GM19035 (cell line): ENCODE data around the gene SIX3.

ENCODE experiments used
- ATAC-seq: cut with Tn5 transposase; IDR thresholded peaks from one replicate; pipeline ENCODE4 v1.9.1; 2021; ENCODE audit not compliant: unreplicated experiment

SIX3 gene

DNA sequence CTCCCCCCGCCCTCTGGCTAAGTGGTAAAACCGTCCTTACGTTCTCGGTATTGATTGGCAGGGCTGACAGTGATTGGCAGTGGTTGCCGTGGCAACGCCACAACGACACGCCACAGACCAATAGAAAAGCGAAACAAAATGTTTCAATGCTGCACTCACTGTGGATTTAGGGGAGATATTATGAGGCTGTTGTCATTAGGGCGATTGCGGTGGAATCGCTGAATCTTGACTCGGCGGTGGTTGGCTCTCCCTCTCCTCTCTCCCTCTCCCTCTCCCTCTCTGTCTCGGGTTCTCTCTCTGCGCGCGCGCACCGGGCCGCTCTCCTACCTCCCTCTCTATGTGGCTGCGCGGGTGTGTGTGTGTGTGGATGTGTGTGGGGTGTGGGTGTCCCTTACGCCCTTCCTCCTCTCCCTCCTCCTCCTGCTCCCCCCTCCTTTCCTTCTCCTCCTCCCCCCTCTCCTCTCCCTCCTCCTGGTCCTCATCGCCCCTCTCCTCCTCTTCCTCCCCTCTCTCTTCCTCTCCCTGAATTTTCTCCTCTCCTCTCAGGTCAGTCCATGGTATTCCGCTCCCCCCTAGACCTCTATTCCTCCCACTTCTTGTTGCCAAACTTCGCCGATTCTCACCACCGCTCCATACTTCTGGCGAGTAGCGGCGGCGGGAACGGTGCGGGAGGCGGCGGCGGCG, at the start of gene SIX3:
Gene SIX3, plus strand, starts transcription at position 152 of the 684 bp plus-strand sequence. Its CDS starts 403 bp downstream, at position 555.
- peak; percentile 44 for ATAC-seq

DNA sequence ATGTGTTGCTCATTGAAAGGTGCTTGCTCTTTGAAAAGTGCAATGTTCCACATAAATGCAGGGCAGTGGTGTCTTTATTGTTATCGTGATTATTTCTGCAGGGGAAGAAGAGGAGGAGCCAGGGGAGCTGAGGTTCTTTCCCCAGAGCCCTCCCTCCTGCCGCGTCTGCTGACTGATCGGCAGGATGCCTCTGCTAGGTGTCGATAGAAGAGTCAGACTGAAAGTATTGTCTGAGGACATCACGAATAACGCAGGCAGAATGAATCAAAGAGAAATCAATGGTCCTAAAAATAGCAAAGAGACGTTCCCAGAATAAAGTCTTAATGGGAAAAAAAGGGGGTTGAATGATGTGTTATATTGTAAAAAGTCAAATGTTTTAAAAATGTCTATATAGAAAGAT, 47.4 kb upstream of the SIX3 start:
- no peak for ATAC-seq

DNA sequence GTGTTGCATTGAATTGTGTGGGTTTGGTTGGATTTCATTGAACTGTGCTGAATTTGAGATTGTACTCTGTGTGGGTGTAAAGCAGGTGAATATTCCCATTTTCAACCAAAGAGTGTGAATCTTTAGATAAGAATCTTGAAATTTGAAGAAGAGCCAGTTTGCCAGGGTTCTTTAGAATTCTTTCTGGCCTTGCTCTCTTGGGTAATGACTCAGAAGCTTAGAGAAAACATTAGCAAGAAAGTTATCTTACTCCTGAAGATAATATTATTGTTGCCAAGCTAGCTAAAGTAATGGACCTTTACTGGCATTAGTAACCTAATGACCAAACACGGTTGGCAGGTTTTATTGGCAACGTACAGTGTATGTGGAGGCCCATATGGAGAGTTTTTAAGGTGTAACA, 46.4 kb upstream of the SIX3 start:
- ATAC-seq = no peak

DNA sequence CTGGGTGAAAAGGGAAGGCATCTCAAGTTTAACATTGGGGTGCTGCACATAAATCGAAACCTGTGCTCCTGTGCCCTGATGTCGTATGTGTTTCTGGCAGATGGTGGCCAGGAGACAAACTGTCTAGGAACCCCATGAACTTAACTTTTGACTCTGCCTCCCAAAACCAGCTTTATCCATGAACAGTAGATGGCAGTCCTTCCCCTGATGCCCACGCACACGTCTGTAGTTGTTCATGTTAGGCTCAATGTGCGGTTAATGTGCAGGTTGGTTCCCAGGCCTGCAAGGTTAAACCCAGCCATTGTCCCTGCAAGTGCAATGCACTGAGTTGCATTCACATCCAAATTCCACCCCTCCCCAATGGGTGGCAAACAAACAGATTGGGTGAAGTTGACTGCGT, 44.1 kb upstream of the SIX3 start:
- no peak for ATAC-seq

DNA sequence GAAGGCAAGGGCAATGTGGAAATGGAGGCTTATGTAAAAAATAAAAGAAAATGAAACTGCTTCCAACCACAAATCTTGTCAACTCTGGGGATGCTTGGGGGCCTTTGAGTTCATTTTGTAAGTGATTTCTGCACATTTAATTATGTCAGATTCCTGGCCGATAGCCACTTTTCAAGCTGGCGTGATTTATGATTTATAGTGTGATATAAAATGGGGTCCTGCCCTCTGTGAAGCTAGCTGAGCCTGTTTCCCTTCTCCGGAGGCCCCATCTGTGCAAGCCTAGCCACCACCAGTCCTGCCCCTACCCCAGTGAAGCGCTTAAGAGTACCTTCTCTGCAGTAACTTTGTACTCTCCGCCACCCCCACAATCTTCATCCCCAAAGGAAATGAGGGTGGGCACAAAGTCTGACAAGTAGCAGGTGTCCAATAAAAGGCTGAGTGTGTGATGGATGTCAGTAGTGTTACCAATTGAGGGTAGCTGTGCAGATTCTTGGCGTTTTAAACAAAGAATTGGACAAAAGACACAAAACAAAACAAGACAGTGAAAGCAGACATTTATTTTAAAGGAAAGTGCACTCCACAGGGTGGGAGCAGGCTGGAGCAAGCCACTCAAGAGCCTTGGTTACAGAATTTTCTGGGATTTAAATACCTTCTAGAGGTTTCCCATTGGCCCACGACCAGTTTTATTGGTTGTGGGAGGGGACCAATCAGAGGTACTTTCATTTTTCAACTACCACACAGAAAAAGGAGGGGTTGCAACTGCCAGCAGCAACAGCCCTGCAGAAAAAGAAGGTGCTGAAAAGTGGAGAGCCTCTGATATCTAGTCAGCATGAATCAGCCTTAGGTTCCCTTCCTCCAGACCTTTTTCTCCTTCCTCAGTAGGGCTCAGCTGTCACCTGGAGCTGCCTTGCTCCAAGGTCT, 39.0 kb upstream of the SIX3 start:
- no peak for ATAC-seq

DNA sequence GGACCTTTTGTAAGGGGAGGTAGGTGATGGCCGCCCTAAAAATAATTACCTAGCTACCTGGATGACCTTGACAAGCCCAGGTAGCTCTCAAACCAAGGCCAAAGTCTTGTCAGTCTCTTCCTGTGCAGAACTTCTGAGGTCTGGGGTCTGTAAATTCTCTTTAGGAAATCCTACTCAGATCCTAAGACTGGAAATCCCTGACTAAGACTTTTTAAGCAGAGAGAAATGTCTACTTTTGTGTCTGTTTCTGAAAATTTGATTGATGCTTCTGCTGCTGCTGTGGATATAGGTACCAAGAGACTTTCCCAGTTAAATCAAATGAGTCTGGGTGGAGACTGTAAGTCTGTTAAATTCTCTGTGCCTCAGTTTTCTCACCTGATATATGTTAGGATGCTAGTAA, 36.9 kb upstream of the SIX3 start:
- ATAC-seq = no peak

DNA sequence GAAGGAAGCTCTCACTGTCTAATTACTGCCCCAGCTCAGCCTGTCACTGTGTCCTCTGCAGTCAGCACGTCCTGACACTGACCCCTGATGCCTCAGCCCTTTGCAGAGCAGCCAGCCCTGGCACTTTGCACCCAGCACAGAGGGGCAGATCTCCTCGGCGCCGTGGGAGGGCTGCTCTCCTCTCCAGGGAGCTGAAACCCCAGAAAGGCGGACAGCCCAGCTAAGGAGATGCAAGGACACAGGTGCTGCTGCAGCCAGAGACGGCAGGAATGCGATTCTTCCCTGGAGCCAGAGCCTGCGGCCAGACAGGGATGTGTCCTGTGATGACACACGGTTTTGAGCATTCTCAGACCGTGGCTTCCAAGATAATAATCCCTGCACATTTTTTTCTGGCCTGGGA, 34.5 kb upstream of the SIX3 start:
- no peak for ATAC-seq

DNA sequence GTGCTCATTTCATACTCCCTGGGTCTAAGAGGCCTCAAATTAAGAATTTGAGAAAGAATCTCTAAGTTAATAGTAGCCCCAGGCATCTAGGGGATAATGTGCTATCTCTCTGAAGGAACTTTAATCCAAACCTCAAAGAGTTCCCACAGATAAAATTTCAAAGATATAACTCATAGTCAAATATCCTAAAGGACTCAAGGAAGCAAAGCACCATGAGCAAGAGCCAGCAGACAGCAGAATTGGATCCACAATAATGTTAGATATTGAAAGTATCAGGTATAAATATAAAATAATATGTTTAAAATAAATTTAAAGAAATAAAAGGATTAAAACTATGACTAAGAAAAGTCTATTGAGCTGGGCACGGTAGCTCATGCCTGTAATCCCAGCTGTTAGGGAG, 31.7 kb upstream of the SIX3 start:
- no peak for ATAC-seq

DNA sequence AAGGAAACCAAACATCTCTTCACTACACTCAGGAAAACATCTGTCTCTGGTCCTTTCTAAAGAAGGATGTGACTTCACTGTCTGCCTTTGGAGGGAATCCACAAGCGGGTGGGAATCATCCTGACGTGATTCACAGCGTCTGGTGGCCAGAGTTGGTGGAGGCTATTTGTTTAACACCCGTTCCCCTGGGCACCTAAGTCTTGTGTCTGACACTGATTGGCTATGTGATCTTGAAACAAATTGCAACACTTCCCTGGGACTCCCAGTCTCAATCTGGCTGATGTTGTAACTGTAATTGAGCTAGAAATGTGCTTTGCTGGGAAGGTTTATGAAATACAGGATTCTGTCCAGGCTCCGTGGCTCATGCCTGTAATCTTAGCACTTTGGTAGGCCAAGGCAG, 28.8 kb upstream of the SIX3 start:
- ATAC-seq = no peak

DNA sequence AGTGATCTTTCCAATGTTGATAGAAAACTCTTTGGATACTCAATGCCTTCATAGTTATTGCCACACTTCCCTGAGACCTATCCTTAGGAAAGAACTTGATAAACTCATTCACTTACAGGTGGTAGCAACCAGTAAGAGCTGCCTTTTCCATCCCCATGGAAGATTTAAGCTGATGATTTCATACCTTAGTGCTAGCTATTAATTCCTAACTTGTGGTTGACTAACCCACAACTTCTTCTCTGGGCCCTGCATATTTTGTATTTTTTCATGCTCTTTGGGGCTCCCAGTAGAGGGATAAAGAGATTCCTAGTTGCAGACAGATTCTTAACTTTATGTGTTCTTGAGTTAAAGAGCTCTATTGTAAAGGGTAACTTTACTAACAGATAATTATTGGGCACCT, 25.2 kb upstream of the SIX3 start:
- no peak for ATAC-seq

DNA sequence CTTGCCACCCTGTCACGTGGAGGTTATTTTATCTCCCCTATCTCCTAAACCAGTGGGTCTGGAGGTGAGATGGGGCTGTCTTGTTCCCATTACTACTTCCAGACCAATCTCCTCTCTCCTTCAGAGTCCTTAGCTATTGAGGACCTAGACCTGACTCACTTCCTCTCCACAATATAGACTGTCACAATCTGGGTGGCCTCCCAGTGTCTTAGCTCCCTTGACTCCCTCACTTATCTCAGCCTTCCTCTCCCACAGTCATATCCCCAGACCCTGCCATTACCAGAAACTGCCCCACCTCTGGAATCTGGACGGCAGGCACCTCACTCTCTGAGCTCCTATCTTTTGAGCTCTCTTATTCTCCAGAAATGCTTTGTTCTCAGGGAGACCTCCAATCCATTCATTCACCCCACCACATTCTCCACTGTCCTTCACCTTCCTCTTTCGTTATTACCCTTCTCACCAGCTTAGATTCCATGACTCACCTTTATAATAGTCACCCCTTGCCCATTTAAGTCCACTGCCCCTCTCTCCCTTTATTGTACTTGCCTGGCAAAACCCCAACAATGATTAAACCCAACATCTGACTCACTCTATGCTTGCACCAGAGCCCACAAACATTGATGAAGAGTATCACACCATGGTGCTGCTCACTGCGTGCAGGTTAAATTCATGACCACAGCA, 23.3 kb upstream of the SIX3 start:
- ATAC-seq = no peak

DNA sequence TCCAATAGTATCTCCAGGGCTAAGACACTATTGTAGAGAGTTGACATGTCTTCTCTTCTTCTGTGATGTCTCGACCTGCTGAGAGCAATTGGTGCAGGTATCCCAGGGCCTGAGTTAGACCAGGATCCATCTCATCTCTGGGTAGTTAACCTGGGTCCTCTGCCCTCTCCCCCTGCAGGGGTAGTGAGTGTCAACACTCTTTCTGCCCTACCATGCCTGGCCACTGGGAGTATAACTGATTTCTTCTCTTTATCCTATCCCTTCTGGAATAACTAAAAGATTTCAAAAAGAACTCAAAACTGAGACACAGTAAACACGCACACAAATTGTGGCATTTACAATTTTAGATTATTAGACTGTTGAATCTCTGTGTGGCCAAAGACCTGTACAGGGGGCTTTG, 20.8 kb upstream of the SIX3 start:
- ATAC-seq = no peak

DNA sequence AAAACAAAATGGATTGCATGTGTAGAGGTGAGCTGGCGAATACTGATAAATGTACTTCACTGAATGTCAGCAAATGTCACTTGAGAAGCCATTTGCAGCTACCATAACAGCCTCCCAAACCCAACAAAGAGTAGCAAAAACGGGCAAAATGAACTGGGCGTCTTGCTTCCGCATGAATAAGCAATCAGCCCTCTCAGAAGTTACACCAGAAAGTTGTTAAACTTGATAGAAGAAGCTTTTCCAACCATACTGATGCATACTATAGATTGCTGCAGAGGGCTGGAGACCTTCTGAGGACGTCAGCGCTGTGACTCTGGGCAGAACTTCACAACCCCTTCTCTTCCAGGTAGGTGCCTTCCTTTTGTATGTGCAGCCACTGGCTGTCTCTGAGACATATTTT, 18.7 kb upstream of the SIX3 start:
- no peak for ATAC-seq

DNA sequence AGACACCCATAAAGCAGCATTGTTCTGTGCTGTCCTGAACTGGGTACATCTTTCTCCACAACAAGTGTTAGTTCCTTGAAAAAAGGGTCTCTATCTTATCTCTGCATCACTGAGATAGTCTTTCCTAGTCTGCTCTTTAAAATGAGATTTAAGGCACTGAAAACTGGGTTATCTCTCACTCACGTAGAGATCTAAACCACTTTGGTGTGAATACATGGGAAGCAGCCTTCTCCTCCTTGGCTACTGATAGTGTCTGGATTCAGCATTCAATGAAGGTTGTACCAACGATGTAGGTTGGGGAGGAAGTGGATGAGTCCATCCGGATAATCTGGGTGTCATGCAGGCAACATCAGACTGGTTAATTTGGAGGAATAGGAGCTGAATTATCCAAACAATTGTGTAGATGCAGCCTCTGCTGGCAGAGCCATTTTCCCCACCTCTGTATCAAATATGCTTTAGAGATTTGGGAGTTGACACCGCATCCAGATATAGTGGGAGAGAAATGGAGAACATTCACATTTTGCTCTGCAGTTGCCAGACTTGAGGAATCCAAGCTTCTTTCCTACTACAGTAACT, 15.9 kb upstream of the SIX3 start:
- no peak for ATAC-seq

DNA sequence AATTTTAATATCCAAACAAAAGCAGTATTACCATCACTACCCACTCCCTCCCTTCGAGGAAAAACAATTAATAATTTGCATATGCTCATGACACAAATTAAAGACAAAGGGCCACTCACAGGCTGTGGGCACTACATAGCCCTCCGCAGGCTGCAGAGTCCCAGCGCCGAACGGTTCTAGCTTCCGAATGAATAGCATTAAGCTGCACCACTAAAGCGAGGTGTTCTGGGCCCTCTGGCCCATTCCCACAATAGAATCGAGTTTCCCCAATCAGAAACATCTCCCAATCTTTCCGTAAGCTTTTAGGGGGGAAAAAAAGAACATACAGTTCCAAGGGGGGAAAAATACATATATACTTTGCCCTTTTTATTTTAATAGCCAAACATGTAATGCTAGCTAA, 14.5 kb upstream of the SIX3 start:
- ATAC-seq = no peak

DNA sequence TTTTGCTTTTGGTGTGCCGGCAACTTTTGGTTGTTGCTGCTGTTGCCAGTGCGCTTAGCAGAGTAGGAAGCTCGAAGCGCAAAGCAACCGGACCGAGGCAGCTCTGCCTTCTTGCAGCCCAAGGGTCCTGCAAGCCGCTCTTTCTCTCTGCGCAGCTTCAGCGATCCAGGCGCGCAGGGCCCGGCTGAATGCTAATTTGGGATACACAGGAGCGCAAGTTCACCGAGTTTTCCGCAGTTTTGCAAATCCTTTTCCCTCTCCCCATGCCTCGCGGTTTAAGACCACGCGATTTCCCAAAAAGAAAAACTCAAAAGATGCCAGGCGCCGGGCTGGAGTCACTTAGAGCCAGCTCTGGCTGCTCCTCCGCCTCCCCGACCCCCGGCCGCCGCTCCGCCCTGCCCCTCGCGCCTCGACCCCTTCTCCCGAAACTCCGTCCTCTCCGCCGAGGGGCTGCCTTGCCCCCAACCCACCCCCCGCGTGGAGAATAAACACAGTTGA, 13.5 kb upstream of the SIX3 start:
- no peak for ATAC-seq

DNA sequence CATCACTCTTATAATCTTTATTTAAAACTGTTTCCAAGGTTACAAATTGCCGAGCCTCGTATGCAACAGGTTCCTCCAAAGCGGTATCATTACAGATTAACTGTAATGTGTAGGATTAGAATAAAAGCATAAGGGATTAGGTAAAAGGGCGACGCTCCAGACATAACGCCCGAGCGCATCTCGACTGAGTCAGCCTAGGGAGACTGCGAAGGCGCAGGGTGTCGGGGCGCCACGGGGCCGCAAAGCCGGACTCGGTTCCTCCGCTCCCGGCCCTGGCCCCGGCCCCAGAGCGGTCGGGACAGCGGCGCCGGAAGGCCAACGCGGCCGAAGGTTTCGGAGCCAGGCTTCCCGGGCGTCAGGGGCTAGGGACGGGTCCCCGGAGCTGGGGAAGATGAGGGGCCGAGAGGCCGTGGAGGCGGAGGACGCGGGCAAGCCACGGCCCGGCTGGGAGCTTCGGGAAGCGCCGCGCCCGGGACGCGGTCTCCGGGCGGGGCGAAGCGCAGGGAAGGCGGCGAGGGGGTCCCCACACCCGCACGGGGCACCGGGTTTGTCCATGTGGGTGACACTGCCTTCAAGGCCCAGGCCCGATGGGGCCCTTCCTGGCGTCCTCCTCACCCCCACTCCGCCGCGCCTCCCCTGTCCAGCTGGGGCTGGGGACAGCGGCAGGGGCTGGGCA, 12.9 kb upstream of the SIX3 start:
- no peak for ATAC-seq

DNA sequence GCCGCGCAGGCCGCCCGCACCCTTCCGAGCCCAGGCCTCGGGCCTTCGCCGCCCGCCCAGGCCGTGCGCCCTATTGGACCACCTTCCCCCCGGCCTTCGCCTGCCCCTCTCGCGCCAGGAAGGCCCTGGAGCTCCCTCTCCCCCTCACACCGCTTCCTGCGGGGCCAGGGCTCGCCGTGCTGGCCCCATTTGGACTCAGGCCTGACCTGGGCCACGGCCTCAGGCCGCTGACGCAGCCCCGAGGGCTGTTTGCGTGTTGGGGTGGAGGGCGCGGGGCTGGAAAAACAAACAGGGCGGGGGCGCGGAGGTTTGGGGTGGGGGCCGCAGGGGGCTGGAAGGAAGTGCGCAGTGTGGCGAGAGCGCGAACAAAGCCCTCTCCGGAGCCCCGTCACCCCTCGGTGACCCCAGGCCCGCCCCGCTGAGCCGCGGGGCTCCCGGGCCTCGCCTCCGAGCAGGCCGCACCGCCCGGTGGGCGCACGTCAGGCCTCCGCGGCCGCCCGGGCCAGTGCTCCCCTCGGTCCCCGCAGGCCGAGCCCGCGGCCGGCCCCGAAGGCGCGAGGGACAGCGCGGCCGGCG, 12.3 kb upstream of the SIX3 start:
- ATAC-seq = no peak

DNA sequence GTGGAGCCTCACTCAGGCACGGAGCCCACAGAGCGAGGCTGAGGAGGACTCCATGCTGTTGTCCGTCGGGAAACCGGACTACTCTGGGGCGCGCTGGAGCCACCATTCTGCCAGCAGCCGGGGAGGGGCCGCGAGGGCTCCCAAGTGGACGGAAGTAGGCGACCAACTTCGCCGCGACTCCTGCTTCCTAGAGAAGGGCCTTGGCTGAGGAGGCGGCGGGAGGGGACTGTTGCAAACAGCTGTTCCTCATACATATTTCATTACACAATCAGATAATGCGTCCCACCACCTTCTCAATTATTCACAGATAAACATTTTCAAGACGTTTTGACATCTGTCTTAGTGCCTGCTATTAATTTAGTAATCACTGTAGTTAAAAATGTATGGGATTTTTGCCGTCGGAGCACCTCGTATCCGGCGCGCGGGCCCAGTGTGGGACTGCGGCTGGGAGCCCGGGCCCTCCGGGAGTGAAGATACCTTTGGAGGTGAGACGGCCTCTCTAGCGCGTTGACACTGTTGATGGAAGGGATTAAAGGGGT, 11.7 kb upstream of the SIX3 start:
- no peak for ATAC-seq
